Head of caudate nucleus (tissue), 42 donors: ENCODE data around the gene KRT79.

Experiments used
- DNase-seq, 42 donors: peaks; one replicate each; pipeline versions ENCODE4 v3.0.0 to v3.0.0-alpha.2; 2020 to 2021; ENCODE audit warnings: mixed read lengths in 7 of 42
- intact Hi-C: fragments of 100-400 bp; cut with DNase I; formaldehyde crosslinking; loops from one replicate; pipeline ENCODE4 v1.15.0; 2022

The KRT79 gene

GRCh38 chr12:52812749-52813148 lies 21.4 kb downstream of the KRT79 start:
- intact Hi-C loops: no loop called here
- no peak for DNase-seq

DNA sequence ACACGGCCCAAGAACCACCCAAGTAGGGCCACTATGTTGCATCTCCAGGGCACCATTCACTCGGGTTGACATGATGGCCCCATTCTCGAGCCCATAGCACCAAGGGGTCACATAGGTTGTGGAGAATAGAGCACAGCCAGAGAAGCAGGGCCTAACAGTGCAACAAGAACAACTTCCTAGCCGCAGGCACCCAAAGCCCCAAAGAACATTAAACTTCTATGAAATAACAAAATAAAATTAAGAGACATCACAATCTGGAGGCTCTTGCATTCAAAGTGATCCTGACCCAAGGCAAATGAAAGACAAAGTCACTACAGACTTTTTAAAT lies 22.1 kb downstream of the KRT79 start:
- no peak for DNase-seq
- intact Hi-C loops: no loop called here

DNA sequence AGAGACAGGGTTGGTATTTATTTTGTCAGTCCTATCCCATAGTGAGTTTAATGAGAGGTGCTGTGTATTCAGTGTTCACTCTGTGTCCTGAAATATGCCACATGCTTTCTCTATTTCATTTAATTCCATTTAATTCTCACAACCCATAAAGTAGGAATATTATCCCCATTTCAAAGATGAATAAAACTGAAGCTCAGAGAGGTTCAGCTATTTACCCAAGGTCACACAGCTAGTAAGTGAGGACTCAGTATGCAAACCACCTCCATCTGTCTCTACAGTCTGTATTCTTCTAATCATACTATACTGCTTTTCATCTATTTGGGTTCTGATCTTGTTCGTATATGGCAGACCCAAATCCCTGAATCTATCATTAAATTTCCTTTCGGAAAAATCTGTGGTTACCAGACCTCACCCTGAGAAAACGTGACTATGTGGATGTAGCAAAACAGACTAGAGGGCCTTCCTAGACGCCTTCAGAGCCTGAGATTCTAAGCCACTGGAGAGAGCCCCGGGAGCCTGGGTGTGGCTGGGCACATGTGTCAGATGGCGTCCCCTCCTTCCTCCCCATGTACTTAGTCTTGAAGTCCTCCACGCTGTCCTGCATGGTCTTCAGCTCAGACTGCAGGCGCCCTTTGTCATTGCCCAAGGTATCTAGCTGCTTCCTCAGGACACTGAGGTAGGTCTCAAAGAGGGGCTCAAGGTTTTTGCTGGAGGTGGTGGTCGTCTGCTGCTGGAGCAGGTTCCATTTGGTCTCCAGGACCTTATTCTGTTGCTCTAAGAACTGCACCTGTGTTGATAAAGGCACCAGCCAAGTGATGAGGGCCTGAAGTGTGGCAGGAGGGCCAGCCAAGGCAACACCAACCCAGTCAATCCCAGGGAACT lies 22.7 kb downstream of the KRT79 start:
- no peak for DNase-seq
- intact Hi-C loops: no loop called here

DNA sequence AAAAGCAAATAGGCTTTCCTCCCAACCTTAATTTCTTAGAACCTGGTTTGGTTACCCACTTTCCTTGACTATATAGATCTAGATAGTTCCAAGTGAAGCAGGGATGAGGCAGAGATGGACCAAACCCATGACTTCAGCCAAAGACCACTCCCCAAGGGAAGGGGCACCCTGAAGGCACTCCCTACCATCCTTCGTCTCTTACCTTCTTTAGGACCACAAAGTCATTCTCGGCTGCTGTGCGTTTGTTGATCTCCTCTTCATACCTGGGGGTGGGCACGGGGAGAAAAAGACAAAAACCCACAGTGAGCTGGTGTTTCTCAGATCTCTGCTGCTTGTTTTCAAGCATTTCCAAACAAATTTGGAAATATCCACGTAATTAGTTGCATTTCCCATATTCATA lies 23.6 kb downstream of the KRT79 start:
- DNase-seq: no peak
- intact Hi-C loops: no loop called here

DNA sequence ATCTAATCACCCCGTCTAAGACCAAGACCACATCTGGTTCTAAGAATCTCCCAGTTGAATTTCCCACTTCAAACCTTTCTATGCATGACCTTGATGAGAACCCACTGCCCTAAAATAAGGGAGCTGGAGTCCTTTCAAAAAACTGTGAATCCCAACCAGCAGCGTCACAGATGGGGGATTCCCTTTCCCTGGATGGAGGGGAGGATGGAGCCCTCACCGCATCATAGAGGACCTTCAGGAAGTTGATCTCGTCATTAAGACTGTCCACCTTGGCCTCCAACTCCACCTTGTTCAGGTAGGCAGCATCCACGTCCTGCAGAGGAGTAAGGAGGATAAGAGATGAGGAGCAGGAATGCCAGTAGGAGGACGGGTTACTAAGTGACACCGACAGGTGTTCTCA lies 24.9 kb downstream of the KRT79 start:
- DNase-seq: no peak
- intact Hi-C loops: no loop called here

GRCh38 chr12:52808573-52809160 lies 25.4 kb downstream of the KRT79 start:
- DNase-seq: no peak
- intact Hi-C loops: no loop called here

- DNase-seq: no peak
- intact Hi-C loops: no loop called here
Observed at GRCh38 chr12:52807544-52808470, 26.3 kb downstream of the KRT79 start.

DNA sequence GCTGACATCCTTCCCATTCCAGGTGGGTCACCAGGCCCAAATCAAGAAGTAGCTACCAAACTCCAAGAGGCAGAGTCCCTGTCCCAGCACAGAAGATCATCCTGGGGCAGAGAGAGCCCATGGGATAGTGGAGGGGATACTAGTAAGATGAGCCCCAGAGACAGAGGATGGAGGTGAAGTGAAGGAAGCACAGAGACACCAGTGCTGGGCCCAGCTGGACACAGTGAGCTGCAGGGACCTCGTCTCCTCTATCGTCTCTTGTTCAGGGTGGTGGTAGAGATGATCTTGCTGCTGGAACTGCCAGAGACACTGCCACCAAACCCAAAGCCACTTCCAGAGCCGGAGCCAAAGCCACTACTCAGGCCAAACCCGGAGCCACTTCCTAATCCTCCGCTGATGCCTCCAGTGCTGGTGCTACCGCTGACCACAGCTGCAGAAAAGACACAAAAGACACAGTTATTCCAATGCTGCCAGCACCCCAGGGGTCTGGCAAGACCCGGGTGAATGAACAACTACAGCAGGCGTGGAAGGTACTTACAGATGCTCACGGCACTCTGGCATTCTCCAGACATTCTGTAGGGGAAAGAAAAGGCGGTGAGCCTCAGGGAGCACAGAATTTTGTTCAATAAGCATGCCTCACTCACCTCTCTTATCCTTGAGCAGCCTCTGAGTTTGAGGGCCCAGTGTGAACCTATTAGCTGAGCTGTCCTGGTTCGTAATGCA lies 27.1 kb downstream of the KRT79 start:
- intact Hi-C loops: no loop called here
- DNase-seq: no peak

GRCh38 chr12:52806169-52806811 lies 27.8 kb downstream of the KRT79 start:
- intact Hi-C loops: no loop called here
- DNase-seq: no peak

DNA sequence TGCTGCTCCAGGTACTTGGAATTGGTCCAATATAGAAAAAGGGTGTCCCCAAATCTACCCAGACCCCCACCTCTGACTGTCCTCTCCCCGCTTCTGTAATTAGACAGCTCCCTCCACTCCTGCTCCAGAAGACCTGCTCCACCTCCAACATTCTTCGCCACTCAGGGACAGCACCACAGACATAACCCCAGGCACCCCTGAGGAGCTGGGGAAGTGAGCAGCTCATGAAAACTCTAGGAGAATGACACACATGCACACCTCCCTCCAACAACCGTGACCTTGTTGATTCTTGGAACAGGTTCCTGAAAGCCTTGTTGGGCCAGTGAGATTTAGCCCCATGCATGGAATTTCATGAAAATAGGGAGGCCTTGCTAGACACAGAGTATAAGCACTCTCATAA lies 28.4 kb downstream of the KRT79 start:
- DNase-seq: no peak
- intact Hi-C loops: no loop called here

DNA sequence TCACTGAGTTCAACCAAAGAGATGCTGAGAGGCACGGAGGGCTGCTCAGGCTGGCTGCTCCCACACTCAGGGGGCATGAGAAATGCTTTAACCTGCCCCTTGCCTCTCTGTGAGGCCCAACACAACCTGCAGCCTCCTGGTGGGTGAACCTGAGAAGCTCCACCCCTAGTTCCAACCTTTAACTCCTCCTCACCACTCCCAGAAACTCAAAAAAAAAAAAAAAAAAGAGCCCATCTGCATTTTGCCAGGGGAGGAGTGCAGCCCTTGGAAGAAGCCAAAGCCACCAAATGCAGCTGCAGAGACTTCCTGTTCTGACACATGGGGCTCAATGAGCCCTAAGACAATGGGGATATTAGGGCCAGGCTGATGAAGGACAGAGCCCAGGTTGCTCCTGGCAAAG lies 29.1 kb downstream of the KRT79 start:
- intact Hi-C loops: no loop called here
- no peak for DNase-seq

- intact Hi-C loops: no loop called here
Observed at GRCh38 chr12:52802442-52802841, 31.7 kb downstream of the KRT79 start.

DNA sequence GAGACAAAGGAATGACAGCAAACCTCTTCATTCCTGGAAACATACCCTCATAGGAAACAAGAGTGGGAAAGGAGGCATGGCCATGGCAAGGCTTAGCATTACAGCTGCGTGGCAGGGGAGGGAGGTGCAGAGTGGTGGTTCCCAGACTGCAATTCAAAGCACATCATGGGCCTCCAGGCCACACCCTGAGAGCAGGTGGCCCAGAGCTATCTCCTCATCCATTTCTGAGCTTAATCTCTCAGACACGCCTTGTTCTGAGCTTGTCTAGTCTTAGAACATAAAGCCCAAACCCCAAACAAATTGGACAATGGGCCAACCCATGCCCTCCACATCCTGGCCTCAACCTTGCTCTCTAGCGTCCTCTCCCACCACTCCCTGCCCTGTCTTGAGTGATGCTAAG lies 32.3 kb downstream of the KRT79 start:
- intact Hi-C loops: no loop called here
- DNase-seq: no peak

More at GRCh38 chr12:52802442-52802841, 31.7 kb downstream of the KRT79 start:
- DNase-seq: no peak

GRCh38 chr12:52800259-52800917 lies 33.7 kb downstream of the KRT79 start:
- no peak for DNase-seq
- intact Hi-C loops: no loop called here

- intact Hi-C loops: no loop called here
Observed at GRCh38 chr12:52799505-52800211, 34.5 kb downstream of the KRT79 start.

DNA sequence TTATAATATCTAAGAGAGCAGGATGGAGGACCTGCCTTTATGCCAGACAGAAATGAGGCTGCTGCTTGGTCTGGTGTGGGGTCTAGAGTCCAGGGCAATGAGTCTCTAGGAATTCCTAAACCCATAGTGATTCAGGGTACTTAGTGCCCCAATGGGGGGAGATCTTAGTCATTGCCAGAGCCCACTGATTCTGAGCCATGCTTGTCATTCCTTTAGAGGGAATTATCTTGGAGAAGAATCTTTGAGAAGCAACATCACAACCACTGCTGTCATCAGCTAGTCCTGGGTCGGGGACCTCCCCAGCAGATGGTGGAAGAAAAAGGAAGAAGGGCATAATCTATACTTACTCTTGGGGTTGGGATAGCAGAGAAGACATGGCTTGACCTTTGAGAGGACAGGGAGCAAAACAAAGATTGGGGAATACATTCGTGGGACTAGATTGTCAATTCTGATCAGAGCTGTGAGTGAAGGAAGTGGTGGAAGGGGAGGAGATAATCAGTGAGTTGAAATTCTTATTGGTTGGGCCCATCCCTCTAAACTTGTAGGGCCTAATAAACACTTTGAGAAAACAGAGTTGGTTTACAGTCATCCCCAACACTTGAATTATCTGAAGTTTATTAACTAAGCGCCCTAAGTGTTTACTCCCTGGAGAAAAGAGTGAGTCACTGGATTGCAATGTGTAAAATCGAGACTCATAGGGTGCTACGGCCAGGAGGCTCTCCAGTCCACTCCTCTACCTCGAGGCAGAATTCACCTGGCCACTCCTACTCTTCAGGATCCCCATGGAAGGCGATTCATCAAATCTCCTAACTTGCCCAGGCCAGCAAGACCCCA lies 35.2 kb downstream of the KRT79 start:
- intact Hi-C loops: no loop called here
- DNase-seq: no peak

More at GRCh38 chr12:52799505-52800211, 34.5 kb downstream of the KRT79 start:
- DNase-seq: no peak
